PC-9 (cell line): Measurements from ENCODE around the gene NACC2.

Experiments
- EZH2 ChIP-seq: fragments of 200-600 bp; sonication (generic); IDR thresholded peaks from 2 replicates; pipeline ENCODE4 v1.8.0; 2017; ENCODE audit warnings: antibody characterized with exemption, low read depth
- TF ChIP-seq, protein P1 (sequence below): fragments of 200-600 bp; sonication (generic); conservative IDR thresholded peaks from 2 replicates; pipeline ENCODE4 v1.6.1; 2017; ENCODE audit warnings: mixed run types, antibody characterized with exemption, mild to moderate bottlenecking, moderate library complexity

DNA sequence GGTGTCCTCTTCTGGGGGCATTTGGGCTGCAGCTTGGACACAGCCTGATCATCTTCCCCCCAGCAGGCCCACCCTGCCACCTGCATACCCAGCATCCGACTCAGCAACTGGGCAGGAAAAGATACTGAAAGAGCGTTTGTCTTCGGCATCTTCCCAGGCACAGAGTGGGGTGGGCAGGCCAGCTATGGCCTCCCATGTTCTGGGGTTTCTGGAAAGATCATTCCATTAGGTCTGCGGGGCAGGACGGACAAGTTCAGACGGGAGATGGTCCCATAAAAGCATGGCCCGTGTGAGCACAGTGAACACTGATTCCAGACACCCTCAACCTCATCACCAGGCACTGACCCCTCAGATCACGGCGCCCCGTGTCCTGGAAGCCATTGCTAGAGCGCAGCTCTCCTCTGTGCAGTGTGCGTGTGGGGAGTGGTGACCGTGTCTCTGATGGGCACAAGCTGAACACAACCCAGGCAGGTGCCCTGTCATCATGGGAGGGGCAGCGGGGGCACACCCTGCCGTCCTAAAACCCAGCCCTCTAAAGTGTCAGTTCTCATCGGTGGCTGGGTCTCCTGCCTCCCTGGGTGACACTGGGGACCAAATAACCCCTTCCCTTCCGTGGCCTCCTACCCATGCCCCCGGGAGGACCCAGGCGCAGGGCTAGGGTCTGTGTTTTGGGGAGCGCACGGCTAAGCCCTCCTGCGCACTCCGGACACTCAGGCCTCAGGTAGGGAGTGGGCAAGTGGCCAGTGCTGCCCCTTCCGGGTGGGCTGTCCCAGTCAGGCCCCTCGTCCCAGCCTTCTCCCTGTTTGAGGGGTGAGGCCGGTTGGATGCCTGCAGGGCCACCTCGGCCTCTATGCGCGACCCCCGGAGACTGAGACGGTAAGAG lies 36.8 kb upstream of the NACC2 start:
- TF ChIP-seq, protein P1, sequence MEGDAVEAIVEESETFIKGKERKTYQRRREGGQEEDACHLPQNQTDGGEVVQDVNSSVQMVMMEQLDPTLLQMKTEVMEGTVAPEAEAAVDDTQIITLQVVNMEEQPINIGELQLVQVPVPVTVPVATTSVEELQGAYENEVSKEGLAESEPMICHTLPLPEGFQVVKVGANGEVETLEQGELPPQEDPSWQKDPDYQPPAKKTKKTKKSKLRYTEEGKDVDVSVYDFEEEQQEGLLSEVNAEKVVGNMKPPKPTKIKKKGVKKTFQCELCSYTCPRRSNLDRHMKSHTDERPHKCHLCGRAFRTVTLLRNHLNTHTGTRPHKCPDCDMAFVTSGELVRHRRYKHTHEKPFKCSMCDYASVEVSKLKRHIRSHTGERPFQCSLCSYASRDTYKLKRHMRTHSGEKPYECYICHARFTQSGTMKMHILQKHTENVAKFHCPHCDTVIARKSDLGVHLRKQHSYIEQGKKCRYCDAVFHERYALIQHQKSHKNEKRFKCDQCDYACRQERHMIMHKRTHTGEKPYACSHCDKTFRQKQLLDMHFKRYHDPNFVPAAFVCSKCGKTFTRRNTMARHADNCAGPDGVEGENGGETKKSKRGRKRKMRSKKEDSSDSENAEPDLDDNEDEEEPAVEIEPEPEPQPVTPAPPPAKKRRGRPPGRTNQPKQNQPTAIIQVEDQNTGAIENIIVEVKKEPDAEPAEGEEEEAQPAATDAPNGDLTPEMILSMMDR, result no peak
- TF ChIP-seq EZH2, result no peak
